A673 (cell line): ENCODE data around the gene OAS2.

Experiments
- EZH2 ChIP-seq: fragments of 200-600 bp; sonication (generic); IDR thresholded peaks from 2 replicates; pipeline ENCODE4 v1.6.1; 2017; ENCODE audit warnings: borderline replicate concordance, low read depth, mild to moderate bottlenecking, mixed read lengths, antibody characterized with exemption, low read length; ENCODE audit not compliant: poor library complexity, severe bottlenecking
- TF ChIP-seq, protein P1 (sequence below): fragments of 300-800, 200-600 bp; sonication (generic); conservative IDR thresholded peaks from 2 replicates; pipeline ENCODE4 v1.5.1; 2017; ENCODE audit warnings: low read depth, mild to moderate bottlenecking, antibody characterized with exemption, low read length, moderate library complexity, mixed read lengths

DNA sequence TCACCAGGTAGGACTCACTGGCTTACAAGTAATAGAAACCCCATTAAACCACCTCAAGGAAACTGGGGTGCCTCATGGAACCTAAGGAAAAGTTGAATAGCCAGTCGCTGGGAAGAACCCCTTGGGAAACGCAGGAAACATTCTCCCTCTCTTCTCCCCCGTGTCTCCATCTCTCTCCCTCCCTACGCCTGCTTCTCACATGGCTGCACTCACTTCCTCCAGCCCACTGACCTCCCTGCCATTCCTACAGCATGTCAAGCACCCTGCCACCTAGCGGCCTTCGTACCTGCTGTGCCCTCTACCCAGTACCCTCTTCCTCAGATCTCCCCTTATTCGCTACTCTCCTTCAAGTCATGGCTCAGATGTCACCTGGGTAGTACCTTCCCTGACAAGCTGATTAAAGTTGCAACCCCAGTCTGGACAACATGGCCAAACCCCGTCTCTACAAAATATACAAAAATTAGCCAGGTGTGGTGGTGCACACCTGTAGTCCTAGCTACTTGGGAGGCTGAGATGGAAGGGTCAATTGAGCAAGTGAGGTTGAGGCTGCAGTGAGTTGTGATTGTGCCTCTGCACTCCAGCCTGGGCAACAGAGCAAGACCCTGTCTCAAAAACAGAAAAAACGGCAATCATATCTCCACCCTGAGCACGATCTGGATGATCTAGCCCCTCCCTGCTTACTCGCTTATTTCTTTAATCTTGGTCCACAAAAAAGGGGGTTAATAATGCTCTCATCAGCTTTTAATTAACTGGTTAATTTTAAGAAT lies 71.8 kb downstream of the OAS2 start:
- TF ChIP-seq, protein P1, sequence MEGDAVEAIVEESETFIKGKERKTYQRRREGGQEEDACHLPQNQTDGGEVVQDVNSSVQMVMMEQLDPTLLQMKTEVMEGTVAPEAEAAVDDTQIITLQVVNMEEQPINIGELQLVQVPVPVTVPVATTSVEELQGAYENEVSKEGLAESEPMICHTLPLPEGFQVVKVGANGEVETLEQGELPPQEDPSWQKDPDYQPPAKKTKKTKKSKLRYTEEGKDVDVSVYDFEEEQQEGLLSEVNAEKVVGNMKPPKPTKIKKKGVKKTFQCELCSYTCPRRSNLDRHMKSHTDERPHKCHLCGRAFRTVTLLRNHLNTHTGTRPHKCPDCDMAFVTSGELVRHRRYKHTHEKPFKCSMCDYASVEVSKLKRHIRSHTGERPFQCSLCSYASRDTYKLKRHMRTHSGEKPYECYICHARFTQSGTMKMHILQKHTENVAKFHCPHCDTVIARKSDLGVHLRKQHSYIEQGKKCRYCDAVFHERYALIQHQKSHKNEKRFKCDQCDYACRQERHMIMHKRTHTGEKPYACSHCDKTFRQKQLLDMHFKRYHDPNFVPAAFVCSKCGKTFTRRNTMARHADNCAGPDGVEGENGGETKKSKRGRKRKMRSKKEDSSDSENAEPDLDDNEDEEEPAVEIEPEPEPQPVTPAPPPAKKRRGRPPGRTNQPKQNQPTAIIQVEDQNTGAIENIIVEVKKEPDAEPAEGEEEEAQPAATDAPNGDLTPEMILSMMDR: peak; percentile 36; the same call in 1 of the 2 replicates
- TF ChIP-seq EZH2: no peak
